Osteocyte (in vitro differentiated cells): ENCODE data around the gene BTBD2. TPM values are rescaled to one million over a fixed set of nuclear protein-coding genes. Genes with fewer than 3 reads are reported as not detected.

Experiments
- DNase-seq: peaks from one replicate; pipeline ENCODE4 v3.0.0; 2021; ENCODE audit warnings: mixed read lengths; ENCODE audit not compliant: unreplicated experiment; ENCODE audit errors: extremely low spot score
- H3K27ac Mint-ChIP-seq: one replicate; pipeline ENCODE4 v1.8.0; 2021; ENCODE audit warnings: mild to moderate bottlenecking, mixed read lengths; ENCODE audit not compliant: unreplicated experiment
- H3K27me3 Mint-ChIP-seq: one replicate; pipeline ENCODE4 v1.8.0; 2021; ENCODE audit warnings: mixed read lengths; ENCODE audit not compliant: unreplicated experiment
- H3K36me3 Mint-ChIP-seq: one replicate; pipeline ENCODE4 v1.8.0; 2021; ENCODE audit warnings: mixed read lengths; ENCODE audit not compliant: unreplicated experiment
- H3K4me1 Mint-ChIP-seq: one replicate; pipeline ENCODE4 v1.8.0; 2021; ENCODE audit warnings: mixed read lengths; ENCODE audit not compliant: unreplicated experiment
- H3K4me3 Mint-ChIP-seq: one replicate; pipeline ENCODE4 v1.8.0; 2021; ENCODE audit warnings: mild to moderate bottlenecking, moderate library complexity, mixed read lengths; ENCODE audit not compliant: unreplicated experiment
- H3K9me3 Mint-ChIP-seq: one replicate; pipeline ENCODE4 v1.8.0; 2021; ENCODE audit warnings: mixed read lengths; ENCODE audit not compliant: unreplicated experiment
- CTCF ChIP-seq: fragments of 200-600 bp; sonication (generic); IDR thresholded peaks from 2 replicates; pipeline ENCODE4 v1.5.0; 2021; ENCODE audit warnings: antibody characterized with exemption, mild to moderate bottlenecking, moderate library complexity
- total RNA-seq: library from RNA; stranded (reverse); gene quantifications from 2 replicates; pipeline ENCODE4 v1.2.1, GENCODE V29; 2021

Gene BTBD2
- total RNA-seq, 1 donor from 2014 or later = 86.0 TPM

- Mint-ChIP-seq H3K27me3 (no peaks in the 10 kb centered on the region), H3K36me3 (no peaks in the 10 kb centered on the region), H3K9me3 (no peaks in the 10 kb centered on the region), H3K4me3 (peak overlapping the region; percentile 82), H3K4me1 (peaks cover 36% of the 10 kb centered on the region), H3K27ac (peak overlapping the region; percentile 93)
- no peak for TF ChIP-seq CTCF
- DNase-seq = no peak
These were observed 46.8 kb upstream of the BTBD2 start for GRCh38 chr19:2062389-2062729.

DNA sequence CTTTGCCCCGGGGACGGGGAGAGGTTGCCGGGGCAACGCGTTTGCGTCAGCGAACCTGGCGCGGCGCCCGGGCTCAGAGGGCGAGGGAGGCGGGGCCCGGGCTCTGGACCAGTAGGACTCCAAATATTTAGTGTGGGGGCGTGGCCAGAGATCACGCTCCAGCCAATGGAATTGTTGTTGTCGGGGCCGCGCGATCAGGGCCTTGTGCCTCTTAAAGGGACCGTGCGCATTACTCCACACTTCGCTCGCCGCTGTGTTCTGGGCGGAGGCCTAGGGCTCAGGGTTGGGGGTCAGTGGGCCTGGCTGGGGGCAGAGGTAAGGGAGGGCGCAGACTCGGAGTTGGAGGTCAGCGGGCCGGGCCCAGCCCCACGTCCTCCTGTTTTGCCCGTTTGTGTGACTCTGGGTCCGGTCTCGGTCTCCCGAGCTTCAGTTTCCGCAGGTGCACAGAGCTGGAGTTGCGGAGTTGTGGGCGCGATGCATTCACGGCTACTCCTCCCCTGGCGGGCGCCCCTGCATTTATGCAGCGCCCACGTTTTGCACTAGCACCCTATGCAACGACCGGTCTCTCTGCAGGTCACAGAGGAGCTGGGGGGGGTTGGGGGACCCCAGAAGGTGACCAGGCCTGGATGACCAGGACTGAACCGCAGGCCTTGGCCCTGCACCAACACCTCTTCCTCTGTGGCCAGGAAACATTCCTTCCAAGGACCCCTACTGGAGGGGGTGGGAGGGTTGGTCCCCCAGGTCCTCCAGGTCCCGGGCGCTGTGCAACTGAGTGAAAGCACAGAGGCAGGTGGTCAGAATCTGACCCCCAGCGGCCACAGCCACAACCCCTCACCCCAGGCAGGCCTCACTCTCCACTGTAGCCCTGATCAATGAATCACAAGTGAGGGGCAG, 46.2 kb upstream of the BTBD2 start:
- H3K9me3 Mint-ChIP-seq = no peaks in the 10 kb centered on the region
- TF ChIP-seq CTCF = no peak
- peak overlapping the region; percentile 93 for H3K27ac Mint-ChIP-seq
- H3K27me3 Mint-ChIP-seq = no peaks in the 10 kb centered on the region
- H3K4me3 Mint-ChIP-seq = peak overlapping the region; percentile 82
- peaks cover 39% of the 10 kb centered on the region for H3K4me1 Mint-ChIP-seq
- DNase-seq = peak; percentile 100
- no peaks in the 10 kb centered on the region for H3K36me3 Mint-ChIP-seq

DNA sequence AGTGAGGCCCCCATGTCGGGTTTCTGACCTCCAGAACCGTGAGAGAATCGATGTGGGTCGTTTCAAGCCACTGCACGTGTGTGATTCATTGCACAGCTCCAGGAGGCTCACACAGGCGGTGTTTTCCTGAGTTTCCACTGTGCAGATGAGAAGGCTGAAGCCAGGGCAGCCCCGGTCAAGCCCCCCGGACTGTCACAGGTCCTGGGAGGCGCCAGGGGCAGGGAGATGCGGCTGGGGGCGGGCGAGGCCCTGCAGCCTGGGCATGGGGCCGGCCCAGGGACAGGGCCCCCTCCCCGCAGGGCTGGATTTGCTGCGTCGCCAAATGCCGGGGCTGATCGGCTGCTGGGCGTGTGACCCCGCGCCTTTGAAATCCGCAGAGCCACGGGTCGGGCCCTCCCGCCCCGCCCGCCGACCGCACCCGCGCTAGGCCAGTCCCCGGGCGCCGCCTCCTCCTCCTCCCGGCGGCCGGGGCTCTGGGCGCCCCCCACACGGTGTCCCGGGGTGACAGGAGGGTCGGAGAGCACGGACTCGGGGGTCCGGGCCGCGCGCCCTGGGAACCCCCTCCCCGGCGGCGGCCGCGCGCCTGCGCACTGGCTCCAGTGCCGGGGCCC, 45.5 kb upstream of the BTBD2 start:
- DNase-seq = no peak
- peak overlapping the region; percentile 98 for H3K27ac Mint-ChIP-seq
- H3K9me3 Mint-ChIP-seq = no peaks in the 10 kb centered on the region
- H3K36me3 Mint-ChIP-seq = no peaks in the 10 kb centered on the region
- H3K27me3 Mint-ChIP-seq = no peaks in the 10 kb centered on the region
- peaks cover 44% of the 10 kb centered on the region for H3K4me1 Mint-ChIP-seq
- peak overlapping the region; percentile 77 for H3K4me3 Mint-ChIP-seq
- no peak for TF ChIP-seq CTCF

GRCh38 chr19:2059422-2060201, 44.1 kb upstream of the BTBD2 start:
- H3K4me3 Mint-ChIP-seq = peak overlapping the region; percentile 77
- H3K27me3 Mint-ChIP-seq = no peaks in the 10 kb centered on the region
- no peaks in the 10 kb centered on the region for H3K36me3 Mint-ChIP-seq
- peak overlapping the region; percentile 98 for H3K27ac Mint-ChIP-seq
- peaks cover 54% of the 10 kb centered on the region for H3K4me1 Mint-ChIP-seq
- no peak for TF ChIP-seq CTCF
- peak; percentile 92 for DNase-seq
- H3K9me3 Mint-ChIP-seq = no peaks in the 10 kb centered on the region
